ENCODE measurements around the gene LIN9.
"Not testable (repeated sequence)": the region's sequence is repeated elsewhere in the genome, so short reads cannot be mapped to it uniquely, and the experiment has no call there.

The LIN9 gene

DNA sequence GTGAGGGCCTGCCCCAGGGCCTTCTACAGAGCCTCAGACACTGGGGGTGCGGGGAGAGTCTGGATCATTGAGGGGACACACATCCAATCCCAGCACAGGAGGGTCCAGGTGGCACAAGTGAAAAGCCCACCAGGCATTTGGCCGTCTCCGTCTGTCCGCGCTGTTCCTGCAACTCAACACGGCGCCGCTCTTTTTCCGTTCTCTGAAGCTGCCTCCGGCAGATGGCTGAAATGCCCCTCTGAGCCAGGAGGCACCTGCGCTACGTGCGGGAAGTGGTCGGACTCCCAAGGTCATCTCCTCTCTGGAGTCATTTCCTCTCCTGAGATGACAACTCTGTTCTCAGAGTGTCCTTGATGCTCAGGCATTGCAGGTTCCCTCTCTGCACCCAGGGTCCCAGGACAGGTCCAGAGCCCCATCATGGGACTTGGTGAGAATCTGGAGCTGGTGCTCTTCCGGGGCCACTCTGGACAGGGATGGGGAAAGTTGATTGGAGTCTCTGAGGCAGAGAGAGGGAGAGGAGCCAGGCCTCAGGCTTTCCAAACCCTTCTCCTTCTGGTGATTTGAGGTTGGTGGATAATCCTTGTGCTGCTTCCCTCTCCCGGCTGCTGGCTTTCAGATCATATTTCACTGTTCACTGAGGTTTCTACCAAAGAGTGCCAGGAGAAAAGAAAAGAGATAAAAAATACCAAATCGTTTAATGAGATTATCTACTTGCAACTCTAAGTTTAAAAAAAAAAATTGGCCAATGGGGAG lies 99.5 kb downstream of the LIN9 start:
- no peak for DNase-seq

DNA sequence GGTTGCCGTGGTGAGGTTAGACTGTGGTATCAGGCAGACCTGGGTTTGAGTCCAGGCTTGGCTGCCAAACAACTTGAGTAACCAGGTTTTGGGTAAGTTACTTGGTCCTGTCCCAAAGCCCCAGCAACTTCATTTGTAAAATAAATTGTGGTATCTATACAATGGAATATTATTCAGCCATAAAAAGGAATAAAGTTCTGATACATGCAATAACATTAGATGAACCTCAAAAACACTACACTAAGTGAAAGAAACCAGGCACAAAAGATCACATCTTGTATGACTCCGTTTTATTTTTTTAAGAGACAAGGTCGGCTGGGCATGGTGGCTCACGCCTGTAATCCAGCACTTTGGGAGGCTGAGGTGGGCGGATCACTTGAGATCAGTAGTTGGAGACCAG lies 101.9 kb downstream of the LIN9 start:
- DNase-seq, result no peak

DNA sequence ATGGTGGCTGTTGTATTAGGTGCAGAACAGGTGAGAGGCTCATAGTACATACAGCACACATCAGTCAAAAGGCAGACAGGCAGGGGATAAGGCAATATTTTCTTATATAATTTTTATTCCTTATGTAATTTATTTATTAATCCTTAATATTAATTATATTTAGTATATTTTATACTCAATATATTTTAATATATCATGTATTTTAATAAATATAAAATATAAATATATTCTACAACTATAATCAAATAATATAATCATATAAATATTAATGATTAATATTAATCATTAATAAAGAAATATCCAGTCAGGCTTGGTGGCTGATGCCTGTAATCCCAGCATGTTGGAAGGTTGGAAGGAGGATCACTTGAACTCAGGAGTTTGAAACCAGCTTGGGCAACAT lies 104.8 kb downstream of the LIN9 start:
- no peak for DNase-seq

DNA sequence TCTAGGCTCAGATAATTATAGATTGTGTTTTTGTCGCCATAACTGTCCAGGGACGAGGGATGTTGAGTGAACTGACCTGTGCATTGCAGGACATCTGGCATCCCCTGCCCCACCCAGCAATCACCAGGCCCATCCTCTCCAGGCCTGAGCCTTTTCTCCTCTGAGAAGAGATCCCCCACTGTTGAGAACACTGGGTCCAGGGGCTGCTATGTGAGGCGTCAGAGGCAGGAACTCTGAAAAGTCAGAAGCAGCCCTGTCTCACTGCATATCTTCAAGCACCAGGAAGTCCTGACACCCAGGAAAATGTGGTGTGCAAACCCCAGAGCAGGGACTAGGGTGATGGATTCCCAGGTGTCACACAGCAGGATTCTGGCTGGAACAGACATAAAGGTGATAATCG lies 105.3 kb downstream of the LIN9 start:
- no peak for DNase-seq

DNA sequence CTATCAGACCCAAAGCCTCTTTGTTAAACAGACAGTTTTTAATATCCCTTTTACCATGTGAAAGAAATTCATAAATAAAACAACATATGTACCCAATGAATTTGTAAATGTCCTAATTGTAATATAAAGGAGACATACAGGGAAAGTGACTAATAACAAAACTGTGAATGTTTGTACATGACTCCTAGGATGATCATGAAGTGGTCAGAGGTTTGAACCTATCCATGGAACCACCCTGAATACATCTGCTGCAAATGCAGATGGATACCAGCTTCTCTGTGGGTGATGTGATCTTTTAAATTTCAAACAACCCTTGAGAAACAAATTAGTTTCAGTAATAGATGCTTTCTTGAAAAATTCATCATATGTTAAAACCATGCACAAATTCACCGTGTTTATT lies 105.7 kb downstream of the LIN9 start:
- no peak for DNase-seq

DNA sequence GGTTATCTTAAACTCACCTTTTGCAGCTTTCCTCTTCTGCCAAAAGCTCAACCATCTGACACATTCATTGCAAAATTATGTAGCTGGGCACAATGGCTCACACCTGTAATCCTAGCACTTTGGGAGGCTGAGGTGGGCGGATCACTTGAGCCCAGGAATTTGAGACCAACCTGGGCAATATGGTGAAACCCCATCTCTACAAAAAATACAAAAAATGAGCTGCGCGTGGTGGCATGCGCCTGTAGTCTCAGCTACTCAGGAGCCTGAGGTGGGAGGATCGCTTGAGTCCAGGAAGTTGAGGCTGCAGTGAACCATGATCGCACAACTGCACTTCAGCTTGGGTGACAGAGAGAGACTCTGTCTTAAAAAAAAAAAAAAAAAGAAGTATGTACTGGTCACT lies 106.3 kb downstream of the LIN9 start:
- DNase-seq, result not testable (repeated sequence)

DNA sequence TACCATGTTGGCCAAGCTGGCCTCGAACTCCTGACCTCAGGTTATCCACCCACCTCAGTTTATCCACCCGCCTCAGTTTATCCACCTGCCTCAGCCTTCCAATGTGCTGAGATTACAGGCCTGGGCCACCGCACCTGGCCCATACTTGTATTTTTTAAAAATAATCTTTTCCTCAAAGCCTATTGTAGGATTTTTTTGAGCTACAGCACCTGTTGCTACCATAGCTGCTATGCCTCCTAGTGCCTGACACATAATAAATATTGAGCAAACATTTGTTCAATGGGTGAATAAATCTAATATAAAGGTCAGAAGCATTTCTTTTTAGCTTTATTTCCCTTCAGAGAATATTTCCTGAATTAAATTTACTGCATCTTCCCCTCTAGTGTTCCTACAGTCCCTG lies 106.7 kb downstream of the LIN9 start:
- DNase-seq, result no peak

DNA sequence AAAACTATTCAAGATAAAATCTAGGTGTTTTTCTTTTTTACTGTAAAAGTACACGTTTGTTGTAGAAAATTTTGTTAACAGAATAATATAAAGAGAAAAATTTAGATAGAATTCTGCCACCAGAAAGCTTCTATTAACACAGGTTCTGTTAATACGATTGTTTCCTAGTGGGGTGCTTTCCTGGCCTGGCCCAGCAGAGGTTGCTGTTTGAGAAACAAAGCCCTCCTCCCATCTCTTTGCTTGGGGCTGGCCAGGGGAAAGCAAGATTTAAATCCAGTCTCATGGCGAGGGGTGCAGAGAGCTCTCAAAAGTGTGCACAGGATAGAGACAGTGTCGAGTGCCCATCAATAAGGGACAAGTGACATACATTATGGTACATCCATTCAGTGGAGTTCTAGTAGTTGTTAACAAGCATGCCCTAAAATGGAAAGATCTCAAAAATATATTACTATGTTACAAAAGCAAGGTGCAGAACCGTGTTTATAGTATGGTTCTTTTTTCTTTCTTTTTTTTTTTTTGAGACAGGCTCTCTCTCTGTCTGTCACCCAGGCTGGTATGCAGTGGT lies 107.9 kb downstream of the LIN9 start:
- DNase-seq, result no peak

DNA sequence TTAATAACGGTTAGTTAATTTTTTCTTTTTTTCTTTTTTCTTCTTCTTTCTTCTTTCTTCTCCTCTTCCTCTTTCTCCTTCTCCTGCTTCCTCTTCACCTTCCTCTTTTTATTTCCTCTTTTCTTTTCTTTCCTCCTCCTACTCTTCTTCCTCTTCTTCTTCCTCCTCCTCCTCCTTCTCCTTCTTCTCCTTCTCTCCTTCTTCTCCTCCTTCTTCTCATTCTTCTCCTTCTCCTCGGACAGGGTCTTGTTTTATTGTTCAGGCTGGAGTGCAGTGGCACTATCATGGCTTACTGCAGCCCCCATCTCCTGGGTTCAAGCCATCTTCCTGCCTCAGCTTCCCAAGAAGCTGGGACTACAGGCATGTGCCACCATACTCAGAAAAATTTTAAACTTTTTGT lies 109.0 kb downstream of the LIN9 start:
- no peak for DNase-seq

DNA sequence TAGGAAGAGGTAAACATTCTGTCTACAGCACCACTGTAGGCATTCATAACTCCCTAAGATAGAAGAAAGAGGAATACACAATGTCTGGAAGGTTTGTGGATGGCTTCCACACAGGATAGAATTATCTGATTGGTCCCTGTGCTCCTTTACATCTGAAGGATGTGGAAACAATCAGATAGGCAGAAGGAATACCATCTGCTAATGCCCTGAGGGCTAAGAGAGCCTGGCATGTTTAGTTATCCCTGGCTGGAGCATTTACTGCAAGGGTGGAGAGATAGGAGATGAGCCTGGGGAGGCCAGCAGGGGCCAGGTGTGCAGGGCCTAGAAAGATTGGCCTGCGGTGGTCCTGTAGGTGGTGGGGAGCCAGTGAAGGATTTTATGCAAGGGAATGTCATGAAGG lies 113.8 kb downstream of the LIN9 start:
- DNase-seq, result no peak

DNA sequence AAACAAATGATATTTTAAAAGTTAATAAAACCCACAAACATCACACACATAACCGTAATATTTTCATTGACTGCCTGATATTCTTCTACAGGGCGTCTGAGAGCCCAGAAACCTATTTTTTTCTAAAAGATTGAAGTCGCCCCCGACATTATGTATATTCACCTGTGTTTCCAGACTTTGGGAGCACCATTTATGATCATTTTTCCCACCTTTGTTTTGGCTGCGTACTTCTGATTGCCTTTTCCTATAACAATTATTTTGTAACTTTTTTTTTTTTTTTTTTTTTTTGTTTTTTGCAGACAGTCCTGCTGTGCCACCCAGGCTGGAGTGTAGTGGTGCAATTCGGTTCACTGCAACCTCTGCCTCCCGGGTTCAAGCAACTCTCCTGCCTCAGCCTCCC lies 121.6 kb downstream of the LIN9 start:
- no peak for DNase-seq

DNA sequence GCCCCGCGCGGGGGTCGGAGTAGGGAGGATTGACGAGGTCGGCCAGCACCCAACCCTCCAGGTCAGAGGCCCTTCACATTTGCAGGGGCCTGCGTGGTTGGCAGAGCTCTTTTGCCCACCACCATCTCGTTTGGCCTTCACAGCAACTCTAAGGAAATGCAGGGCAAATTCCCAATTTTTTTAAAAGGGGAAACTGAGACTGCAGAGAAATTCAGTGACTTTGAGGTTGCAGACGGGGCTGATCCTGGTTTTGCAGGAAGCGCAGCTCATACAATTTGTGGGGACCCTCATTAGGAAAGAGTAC lies 122.0 kb downstream of the LIN9 start:
- no peak for DNase-seq

DNA sequence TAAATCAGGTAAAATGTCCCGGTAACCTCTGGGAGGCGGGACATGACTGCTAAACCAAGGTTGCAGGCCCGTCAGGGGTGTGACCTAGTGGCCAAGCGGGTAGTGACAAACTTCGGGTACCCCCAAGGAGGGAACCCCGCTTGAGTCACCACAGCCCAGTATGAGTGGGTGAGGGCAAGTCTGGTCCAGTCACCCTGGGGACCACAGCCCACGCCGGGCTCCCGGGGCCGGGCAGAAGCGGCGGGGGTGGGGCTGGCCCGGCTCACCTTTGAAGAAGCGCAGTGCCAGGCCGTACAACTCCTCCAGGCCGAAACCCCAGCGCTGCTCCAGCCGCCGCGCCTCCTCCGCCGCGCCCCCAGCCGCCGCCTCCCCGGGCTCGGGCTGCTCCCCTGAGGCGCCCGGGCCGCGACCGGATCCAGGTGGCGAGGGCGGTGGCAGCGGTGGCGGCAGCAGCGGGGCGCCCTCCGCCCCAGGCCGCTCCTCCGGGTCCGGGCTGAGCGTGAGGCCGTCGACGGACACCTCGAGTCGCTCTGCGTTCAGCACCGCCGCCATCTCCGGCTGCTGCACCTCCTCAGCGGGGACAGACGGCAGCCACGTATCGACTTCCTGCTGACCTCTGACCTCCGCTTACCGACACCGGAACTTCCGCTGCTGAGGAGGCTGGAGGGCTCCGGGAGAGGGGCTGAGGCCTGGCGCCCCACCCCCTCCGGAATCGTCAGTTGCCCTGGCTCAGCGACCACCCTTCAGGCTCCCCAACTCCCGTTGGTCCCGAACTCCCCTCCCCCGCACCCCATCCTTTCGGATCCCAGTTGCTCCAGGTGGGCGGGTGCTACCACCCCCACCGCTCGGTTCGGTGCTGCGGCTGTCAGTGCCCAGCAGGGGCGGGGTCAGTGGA lies 122.6 kb downstream of the LIN9 start, which contains the start of gene ACBD3:
Gene ACBD3 (minus strand): TSS at position 618 of the 895 bp plus-strand sequence. CDS start 66 bp downstream, at position 552.
- DNase-seq, result peak; percentile 92

DNA sequence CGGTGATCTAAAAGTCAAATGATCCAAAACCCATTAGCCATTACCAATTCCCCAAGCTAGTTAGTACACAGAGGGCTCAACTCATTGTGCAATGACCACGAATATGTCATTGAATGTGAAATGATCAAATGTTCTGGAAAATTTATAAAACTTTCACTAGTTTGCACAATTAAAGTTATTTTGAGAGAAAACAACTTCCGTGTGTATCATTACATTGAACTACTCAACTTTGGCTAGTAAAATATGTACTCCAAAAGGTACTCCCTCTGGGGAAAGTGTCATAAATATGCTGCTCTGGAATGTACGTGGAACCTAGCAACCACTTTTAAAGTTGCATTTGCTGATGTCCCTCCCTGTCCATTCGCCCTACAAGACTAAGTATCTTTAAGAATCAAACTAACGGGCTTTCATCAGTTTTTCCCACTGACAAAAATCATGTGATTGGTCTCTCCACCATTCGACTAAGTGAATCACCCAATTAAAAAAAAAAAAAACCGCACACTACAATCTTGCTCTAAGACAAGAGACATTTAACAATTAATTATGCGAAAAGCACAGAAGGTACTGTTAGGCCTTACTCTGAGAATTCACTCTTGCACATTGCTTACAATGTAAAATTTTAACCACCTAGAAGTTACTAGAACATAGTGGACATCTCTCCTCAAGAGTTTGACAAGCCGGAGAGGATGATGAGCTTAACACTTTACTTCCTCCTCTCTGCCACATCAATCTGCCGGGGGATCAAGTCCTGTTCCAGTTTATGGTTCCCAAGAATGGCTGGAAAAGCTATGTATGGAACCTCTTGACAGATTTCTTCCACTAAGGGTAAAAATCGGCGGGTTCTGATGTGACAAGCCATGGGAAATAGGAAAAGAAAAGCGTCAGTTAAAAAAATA lies 123.6 kb downstream of the LIN9 start:
- no peak for DNase-seq

DNA sequence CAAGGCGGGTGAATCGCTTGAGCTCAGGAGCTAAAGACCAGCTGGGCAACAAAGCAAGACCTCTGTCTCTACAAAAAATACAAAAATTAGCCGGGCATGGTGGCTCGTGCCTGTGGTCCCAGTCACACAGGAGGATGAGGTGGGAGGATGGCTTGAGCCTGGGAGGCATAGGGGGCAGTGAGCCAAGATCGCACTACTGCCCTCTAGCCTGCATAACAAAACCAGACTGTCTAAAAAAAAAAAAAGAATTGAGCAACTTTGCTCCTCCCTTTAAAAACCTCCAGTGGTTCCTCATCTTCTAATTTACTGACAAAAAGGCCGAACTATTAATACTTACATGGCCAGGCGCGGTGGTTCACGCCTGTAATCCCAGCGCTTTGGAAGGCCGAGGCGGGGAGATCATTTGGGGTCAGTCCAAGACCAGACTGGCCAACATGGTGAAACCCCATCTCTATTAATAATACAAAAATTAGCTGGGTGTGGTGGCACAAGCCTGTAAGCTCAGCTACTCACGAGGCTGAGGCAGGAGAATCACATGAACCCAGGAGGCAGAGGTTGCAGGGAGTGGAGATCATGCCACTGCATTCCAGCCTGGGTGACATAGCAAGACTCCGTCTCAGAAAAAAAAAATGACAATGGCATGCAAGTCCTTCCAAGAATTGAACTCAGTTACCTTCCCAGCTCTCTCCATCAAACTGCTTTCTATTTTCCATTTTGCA lies 126.8 kb downstream of the LIN9 start:
- no peak for DNase-seq
